EL (cell line): ENCODE data around the gene PRKCG.

ENCODE experiments used
- DNase-seq: peaks from one replicate; pipeline ENCODE4 v3.0.0-alpha.2; 2016

The PRKCG gene

DNA sequence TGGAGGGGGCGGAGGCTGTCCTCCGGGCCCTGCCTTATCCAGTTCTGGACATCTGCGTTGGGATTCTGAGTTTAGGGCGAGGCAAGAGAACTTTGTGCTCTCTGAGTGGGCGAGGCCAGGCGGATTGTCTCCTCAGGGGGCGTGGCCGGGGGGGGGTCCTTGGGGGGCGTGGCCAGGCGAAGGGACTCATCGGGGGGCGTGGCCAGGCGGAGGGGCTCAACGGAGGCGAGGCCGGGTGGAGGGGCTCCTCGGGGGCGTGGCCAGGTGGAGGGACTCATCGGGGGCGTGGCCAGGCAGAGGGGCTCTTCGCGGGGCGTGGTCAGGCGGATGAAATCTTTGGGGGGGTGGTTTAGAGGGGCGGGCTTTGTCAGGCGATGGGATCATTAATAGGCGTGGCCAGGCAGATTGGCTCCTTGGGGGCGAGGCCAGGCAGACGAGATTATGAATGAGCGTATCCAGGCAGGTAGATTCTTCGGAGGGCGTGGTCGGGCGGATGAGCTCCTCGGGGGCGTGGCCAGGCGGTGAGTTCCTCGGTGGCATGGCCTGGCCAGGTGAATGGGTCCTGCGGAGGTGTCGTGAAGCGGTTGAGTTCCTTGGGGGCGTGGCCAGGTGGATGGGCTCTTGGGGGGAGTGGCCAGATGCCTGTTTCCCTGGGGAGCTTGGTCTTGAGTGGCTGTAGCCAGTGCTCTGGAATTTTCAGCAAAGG is 16.8 kb downstream of the PRKCG start:
- no peak for DNase-seq

DNA sequence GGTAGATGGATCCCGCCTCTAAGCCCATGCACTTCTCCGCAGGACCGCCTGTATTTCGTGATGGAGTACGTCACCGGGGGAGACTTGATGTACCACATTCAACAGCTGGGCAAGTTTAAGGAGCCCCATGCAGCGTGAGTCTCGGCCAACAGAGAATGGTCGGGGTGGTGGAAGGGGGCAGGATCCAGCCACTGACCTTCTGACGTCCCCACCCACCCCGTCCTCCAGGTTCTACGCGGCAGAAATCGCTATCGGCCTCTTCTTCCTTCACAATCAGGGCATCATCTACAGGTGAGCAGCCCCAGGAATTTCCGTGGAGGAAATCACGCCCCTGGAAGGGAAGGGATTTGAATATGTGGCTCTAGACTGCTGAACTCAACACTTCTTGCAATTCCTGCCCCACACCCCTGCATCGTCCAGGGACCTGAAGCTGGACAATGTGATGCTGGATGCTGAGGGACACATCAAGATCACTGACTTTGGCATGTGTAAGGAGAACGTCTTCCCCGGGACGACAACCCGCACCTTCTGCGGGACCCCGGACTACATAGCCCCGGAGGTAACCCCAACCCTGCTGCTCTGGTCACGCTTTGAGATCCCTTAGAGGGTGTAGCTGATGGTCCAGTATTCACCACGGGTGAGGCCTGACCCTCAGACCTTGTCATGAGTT is 18.3 kb downstream of the PRKCG start:
- DNase-seq = no peak

DNA sequence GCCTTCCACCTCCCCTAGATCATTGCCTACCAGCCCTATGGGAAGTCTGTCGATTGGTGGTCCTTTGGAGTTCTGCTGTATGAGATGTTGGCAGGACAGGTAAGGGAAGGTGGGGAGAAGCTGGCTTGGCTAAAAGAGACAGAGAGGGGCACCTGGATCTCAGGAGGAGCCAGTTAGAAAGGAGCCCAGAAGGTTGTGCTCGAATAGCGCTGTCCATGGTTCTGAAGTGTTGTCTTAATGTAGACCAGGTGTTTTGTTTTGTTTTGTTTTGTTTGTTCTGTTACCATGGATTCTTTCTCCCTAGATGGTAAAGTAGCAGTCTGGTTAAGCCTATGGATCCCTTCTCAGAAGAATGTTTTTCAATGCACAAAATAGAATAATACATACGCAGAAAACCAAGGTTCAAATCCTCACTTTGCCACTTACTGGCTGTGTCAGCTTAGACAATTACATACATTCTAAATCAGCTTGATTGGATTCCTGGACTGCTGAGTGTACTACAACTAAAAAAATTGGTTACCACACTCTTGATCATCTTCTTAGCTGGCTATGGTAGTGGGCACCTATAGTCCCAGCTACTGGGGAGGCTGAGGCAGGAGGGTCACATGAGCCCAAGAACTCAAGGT is 21.2 kb downstream of the PRKCG start:
- no peak for DNase-seq

DNA sequence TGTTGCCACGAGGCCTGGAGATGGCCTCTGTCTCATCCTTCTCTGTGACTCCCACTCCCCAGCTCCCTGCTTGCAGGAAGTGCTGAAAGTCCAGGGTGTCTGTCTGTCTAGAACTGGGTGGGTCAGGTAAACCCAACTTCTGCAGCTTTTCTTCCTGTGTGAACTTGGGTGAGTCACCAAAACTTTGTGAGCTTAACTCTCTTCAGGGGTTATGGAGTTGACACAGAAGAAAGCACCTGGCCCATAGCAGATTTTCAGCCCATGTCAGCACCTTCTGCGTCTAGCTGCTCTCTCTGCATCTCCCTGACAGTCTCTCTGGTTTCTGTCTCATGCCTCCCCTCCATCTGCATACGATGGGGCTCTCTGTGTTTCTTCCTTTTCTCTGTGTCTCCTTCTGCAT is 22.9 kb downstream of the PRKCG start:
- no peak for DNase-seq

DNA sequence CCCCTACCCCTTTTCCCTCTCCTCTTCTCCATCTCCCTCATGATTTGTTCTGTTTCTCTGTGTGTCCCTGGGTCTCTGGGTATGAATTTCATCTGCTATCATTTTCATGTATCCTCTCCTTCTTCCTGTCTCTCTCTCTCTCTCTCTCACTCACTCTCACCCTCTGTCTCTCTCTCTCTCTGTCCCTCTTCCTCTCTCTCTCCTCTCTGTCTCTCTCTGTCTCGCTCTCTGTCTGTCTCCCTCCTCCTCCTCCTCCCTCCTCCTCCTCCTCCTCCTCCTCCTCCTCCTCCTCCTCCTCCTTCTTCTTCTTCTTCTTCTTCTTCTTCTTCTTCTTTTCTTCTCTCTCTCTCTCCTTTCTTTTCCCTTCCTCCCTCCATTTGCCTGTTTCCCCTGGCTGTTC is 23.8 kb downstream of the PRKCG start:
- DNase-seq = no peak

DNA sequence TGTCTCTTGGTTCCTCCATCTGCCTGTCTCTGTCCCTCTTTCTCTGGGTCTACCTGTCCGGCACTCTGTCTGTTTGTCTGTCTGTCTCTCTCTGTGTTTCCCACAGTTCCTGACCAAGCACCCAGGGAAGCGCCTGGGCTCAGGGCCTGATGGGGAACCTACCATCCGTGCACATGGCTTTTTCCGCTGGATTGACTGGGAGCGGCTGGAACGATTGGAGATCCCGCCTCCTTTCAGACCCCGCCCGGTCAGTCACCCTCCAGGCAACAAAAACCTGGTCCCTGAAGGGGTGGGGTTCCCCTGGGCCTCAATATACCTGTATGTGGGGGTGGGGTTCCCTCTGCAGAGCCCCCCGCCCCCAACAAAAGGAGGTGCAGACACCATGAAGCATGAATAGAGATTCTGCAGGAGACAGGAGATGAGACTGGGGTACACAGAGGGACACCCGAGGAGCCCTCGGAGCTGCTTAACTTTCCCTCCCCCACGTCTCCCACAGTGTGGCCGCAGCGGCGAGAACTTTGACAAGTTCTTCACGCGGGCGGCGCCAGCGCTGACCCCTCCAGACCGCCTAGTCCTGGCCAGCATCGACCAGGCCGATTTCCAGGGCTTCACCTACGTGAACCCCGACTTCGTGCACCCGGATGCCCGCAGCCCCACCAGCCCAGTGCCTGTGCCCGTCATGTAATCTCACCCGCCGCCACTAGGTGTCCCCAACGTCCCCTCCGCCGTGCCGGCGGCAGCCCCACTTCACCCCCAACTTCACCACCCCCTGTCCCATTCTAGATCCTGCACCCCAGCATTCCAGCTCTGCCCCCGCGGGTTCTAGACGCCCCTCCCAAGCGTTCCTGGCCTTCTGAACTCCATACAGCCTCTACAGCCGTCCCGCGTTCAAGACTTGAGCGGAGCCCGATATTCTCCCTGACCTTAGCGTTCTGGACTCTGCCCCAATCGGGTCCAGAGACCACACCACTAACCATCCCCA is 24.5 kb downstream of the PRKCG start:
- peak; percentile 31 for DNase-seq

DNA sequence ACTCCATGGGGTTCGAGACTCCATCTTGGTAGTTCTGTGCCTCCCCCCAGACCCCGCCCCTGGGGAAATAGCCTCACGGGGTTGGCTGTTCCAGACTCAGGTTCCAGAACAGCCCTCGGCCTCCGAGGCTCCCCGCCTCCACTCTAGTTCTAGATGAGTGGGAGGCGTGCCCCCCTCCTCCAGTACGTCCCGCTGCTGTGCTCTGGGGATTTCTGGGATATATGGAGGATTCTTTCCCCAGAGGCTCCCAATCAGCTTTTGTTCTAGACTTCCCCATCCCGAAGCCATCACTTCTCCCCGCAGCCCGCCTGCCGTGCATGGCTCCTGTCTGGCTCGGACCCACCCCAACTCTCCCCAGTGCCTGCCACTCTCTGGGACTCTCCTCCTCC is 25.2 kb downstream of the PRKCG start:
- DNase-seq = no peak

DNA sequence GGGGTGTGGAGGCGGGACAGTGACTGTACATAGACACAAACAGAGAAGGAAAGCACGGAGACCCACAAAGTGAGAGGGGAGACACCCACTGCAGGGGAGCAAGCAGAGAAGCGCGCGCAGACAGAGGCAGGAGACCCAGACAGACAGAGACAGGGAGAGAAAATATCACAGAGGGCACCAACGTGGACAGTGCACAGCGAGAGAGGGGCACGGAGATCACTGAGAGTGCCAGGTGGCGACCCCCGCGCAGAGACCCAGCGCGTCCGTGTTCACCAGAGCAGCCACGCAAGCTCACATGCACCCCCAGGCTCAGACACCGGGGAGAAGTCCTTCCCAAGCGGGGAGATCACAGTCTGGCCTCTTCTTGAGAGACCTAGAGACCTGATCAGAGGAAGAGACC is 25.7 kb downstream of the PRKCG start:
- no peak for DNase-seq

DNA sequence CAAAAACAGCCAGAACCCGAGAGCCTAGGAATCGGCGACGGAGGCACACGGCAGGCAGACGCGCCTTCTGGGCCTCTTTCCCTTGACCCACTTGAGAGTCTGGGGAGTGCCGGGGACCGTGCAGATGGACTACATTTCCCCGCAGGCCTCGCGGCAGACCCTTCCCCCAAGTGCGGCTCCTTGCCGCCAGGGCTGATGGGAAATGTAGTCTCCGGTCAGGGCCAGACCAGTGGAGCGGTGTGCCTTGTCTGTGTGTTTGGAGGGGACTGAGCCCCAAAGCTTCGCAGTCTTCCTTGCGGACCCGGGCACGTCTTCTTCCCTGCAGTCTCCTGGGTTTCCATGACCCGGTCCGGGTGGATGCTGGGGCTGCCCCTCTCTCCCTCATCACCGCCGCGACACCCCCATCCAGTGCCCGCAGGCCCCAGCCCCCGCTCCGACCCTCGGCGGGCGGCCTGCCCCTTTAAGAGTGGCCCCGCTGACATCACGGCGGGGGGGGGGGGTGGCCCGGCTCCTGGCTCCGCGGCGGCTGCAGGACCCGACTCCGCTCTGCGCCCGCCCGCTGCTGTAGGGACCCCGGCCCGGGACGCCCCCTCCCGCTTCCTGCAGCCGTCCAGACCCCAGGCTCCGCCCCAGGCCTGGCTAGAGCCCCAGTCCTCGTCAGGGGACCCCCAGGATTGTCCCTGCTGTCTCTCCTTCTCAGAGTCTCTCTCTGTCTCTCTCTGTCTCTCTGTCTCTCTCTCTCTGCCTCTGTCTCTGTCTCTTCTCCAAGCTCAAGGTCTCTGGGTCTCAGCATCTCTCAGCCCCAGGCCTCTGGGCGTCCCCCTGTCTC is 26.3 kb downstream of the PRKCG start:
- DNase-seq = peak; percentile 51

DNA sequence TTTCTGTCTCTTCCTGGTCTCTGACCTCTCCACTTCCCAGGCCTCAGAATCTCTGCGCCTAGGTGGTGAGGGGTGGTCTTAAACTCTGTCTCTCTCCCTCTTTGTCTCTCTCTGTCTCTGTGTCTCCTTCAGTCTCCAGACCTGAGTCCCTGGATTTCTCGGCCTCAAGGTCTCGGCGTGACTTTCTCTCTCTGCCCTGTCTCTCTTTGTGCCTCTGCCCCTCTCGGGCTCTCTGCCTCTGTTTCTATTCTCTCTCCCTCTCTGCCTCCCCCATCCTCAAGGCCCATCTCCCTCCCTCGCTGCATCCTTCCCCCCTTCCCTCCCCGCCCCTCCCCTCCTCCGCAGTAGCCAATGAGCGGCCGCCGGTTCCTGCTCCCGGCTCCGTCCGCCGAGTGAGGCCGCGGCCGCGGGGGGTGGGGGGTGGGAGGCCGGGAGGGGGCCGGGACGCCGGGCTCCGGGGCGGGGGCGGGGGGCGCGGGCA is 27.0 kb downstream of the PRKCG start, which contains the start of gene CACNG7:
Gene CACNG7 (plus strand): TSS at position 344 of the 481 bp plus-strand sequence. CDS start 3,554 bp downstream, outside the sequence.
- no peak for DNase-seq

DNA sequence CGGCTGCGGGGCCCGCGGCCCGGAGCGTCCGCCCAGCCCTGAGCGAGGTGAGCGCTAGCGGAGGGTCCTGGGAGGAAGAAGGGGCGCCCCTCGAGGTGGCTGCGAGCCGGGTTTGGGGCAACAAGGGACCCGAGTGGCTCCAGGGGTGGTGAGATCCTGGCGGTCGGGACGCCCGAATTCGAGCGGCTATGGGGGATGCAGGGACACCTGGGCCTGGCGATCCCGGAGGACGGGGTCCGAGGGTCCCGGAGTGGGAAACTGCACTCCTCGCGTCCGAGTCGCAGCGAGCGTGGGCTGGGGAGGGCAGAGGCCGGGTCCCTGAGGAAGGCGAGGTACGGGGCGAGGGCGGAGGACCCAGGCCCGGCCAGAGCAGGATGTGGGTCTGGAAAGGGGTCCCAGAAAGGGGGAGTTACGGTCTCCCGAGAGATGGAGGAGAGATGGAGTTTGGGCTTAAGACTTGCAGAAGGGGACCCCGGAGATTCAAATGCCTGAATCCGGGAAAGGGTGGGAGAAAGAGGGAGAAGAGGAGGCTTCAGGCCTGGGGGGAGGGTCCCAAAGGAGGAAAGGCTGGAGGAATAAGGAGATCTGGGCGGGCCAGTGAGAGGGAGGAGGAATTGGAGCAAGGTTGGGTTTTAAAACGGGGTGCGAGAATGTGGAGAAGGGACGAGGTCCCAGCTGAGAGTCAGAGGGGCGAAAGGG is 27.6 kb downstream of the PRKCG start:
- DNase-seq = no peak

DNA sequence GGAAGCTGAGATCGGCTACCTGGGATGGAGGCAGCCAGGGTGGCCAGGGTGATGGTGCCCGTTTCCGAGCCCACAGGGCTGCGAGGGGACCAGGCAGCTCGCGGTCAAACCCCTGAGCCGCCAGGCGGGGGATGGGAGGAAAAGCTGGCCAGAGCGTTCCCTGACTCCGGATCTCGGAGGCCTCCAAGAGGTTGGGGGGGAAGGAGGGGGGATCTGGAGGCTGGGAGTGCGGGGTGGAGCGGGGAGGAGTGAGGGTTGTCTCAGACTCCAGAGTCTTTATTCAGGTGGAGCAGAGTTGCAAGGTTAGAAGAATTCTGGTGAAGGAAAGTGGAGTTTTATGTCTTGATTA is 28.1 kb downstream of the PRKCG start:
- DNase-seq = no peak

DNA sequence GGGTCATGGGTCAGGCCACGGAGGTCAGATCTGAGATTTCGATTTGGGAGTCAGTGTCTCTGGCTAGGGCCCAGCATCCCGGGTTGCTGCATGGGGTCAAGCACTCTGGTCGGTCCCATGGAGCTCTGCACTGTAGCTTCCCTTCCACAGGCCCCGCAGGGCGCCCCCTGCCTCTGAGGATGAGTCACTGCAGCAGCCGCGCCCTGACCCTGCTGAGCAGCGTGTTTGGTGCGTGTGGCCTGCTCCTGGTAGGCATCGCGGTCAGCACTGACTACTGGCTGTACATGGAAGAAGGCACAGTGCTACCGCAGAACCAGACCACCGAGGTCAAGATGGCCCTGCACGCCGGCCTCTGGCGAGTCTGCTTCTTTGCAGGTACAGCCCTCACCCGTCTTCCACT is 30.7 kb downstream of the PRKCG start:
- DNase-seq = no peak

DNA sequence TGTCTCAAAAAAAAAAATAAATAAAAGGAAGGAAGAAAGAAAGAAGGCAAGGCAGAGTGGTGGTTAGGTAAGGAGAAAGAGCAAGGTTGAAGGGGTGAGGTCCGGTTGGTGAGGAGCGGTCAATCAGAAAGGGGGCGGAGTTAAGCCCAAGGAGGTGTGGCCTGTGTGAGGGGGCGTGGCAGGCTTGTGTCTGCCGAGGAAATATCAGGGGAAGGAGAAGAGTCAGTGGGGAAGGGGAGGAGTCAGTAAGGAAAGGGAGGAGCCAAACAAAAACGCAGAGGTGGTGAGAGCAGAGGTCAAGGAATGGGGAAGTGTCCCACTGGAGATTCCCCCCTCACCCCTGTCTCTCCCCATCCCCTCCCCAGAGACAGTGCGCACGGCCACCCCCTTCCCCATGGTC is 33.0 kb downstream of the PRKCG start:
- DNase-seq = no peak

DNA sequence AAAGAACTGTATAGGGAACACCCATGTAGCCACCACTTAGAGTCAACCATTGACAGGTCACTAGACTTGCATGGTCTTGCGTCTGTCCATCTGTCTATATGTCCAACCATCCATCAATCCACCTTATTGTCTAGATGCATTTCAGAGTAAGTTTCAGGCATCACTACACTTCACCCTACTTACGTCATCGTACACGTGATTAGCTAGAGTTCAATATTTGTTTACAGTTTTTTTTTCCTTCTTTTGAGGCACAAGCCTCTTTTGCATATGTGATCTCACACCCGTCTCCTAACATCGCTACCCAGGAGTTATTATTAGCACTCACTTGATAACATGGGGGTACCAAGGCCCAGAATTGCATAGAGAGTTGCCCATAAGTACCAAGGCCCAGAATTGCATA is 34.0 kb downstream of the PRKCG start:
- DNase-seq = no peak

DNA sequence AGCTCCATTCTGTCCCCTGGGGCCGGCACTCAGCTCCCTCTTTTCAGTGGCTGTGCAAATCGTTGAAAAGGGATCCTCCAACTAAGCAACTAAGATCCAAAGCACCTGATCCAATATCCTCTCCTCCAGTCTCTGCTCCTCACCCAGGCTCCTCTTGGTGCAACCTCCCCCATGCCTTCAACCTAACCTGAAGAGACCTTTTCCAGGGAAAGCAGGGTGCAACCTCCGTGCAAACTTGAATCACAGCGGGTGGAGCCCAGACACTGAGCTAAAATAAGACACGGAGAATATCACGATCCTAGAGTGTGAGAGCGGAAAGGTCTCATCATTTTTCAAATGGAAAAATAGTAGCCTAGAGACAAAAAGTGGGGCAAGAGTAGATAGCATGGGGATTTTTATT is 35.4 kb downstream of the PRKCG start:
- no peak for DNase-seq

DNA sequence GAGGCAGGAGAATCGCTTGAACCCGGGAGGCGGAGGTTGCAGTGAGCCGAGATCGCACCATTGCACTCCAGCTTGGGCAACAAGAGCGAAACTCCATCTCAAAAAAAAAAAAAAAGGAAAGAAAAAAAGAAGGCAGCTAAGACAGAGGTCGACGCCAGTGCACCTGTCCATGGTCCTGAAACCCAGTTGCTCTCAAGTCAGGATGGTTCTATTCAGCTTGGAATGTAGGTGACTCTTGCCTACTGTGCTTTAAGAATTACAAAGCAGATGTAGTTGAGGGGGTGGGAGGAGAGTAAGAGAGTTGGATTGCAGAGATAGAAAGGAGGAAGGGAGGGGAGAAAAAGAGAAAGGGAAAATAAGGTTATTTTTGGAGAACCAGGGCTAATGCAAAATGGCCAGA is 45.7 kb downstream of the PRKCG start:
- peak; percentile 51 for DNase-seq

DNA sequence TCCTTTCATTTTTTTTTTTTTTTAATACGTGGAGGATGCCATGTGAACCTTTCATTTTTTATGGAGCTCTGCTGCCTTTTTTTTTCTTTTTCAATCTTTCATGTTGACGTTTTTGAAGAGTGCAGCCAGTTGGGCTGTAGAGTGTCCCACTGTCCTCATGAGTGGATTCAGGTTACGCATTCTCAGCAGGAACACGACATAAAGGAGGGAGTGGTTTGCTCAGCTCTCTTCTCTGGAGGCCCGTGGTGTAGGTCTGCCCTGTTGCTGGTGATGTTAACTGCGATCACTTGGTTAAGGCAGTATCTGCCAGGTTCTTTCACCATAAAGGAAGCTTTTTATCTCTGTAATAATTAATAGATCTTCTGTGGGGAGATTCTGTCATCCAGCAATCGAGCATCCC is 54.0 kb downstream of the PRKCG start:
- no peak for DNase-seq

DNA sequence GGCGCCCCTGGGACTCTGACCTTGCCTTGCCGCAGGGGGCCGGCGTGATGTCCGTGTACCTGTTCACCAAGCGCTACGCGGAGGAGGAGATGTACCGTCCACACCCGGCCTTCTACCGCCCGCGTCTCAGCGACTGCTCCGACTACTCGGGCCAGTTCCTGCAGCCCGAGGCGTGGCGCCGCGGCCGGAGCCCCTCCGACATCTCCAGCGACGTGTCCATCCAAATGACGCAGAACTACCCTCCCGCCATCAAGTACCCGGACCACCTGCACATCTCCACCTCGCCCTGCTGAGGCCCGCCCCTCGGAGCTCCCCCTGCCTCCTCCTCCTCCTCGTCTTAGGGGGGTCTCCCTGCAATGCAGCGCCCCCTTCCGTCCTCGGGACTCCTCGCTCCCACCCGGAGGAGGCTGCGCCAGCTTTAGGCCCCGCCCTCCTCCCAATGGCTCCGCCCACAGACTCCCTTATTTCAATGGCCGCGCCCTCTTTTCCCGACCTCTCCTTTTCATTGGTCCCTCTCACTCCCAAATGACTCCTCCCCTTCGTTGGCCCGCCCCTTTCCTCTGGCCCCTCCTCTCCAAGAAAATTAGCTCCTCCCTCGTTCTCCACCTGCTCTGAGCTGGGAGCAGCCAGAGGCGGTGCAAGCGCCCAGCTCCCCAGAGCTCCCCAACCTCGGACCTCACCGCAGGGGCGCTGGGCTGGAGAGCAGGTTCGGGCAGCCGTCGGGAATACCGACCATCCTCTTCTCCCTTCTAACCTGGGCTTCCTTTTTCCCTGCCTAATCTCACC is 60.2 kb downstream of the PRKCG start:
- peak; percentile 29 for DNase-seq

DNA sequence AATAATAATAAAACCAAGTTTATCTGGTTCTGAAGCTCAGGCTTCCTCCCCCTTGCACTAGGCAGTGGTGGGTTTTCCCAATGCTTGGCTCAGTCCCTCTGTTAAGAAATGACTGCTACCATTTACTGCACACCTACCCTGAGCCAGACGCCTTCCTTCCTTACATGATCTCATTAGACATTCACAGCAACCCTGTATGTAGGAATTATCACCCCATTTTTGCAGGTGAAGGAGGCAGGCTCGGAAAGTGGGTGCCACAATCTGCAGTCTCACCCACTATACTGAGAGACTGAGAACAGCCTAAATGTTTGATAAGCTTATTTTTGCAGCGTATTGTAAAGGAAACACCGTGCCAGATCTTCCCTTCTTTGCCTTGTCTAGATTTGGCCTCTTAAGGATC is 62.4 kb downstream of the PRKCG start:
- DNase-seq = no peak

DNA sequence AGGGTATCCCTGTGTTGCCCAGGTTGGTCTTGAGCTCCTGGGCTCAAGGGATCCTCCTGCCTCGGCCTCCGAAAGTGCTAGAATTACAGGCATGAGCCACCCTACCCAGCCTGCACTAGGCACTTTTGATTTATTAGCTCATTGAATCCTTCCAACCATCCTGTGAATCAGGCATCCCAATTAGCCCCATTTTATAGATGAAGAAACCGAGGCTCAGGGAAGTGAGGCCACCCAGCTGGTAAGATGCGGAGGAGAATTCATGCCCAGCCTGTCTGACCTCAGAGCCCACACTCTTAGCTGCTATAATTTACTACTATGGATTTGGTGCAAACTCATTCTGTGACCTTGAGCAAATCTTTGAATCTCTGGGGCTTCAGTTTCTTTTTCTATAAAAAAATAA is 62.9 kb downstream of the PRKCG start:
- no peak for DNase-seq
